Activated CD8-positive, alpha-beta T cell treated with anti-CD3 and anti-CD28 coated beads, Interleukin-2, amount 10 ng/mL, durations not matched to agents 7 days and 5 days (primary cell): ENCODE measurements around the gene CFAP70. TPM values are rescaled to one million over a fixed set of nuclear protein-coding genes. Genes with fewer than 3 reads are reported as not detected.
"Not testable (repeated sequence)": the region's sequence is repeated elsewhere in the genome, so short reads cannot be mapped to it uniquely, and the experiment has no call there.

Experiments
- ATAC-seq: fragments of 150-1000 bp; cut with Tn5 transposase; one replicate; pipeline ENCODE4 v1.10.0; 2021; ENCODE audit warnings: moderate library complexity
- CTCF ChIA-PET: fragments of 350-600 bp; sonication (Branson Sonifier 250); formaldehyde crosslinking; loops from one replicate; lab custom pipeline; 2021; ENCODE audit warnings: antibody characterized with exemption; lab: Charles Lee
- POLR2A ChIA-PET: fragments of 350-600 bp; sonication (Branson Sonifier 250); formaldehyde crosslinking; loops from one replicate; lab custom pipeline; 2021; ENCODE audit warnings: antibody characterized with exemption; lab: Charles Lee
- DNase-seq: peaks from one replicate; pipeline ENCODE4 v3.0.0-alpha.2; 2020
- H3K27ac Mint-ChIP-seq: one replicate; pipeline ENCODE4 v1.8.0; 2021; ENCODE audit warnings: mild to moderate bottlenecking, mixed read lengths
- H3K27me3 Mint-ChIP-seq: one replicate; pipeline ENCODE4 v1.8.0; 2021; ENCODE audit warnings: low read depth, mixed read lengths
- H3K36me3 Mint-ChIP-seq: one replicate; pipeline ENCODE4 v1.8.0; 2021; ENCODE audit warnings: low read depth, mixed read lengths
- H3K4me1 Mint-ChIP-seq: one replicate; pipeline ENCODE4 v1.8.0; 2021; ENCODE audit warnings: low read depth, mixed read lengths
- H3K4me3 Mint-ChIP-seq: one replicate; pipeline ENCODE4 v1.8.0; 2021; ENCODE audit warnings: mild to moderate bottlenecking, mixed read lengths
- H3K9me3 Mint-ChIP-seq: one replicate; pipeline ENCODE4 v1.8.0; 2022; ENCODE audit warnings: mixed read lengths; ENCODE audit not compliant: insufficient read depth
- total RNA-seq, 2 experiments: library from RNA; stranded (reverse); gene quantifications; one replicate each; pipeline ENCODE4 v1.2.3, GENCODE V29; 2021

CFAP70 gene
- total RNA-seq, 2 experiments from 2014 or later, result 0.40 to 0.57 TPM

DNA sequence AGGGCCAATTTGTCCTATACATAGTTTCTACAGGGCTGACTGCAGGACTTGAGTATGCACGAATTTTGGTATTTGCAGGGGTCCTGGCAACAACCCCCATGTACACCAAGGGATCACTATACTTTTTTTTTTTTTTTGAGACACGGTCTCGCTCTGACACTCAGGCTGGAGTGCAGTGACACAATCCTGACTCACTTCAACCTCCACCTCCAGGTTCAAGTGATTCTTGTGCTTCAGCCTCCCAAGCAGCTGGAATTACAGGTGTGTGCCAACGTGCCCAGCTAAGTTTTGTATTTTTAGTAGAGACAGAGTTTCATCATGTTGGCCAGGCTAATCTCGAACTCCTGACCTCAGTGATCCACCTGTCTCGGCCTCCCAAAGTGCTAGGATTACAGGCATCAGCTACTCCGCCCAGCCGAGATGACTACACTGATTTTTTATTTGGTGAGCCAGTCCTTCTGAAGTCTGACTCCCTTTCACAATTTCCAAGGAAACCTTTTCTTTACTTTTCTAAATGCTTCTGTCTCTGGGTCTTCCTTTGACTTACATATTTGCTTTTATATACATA lies 19.8 kb downstream of the CFAP70 start:
- Mint-ChIP-seq H3K4me3 (no peak overlapping the region), H3K36me3 (no peaks in the 10 kb centered on the region), H3K9me3 (no peaks in the 10 kb centered on the region), H3K4me1 (no peaks in the 10 kb centered on the region), H3K27ac (no peak overlapping the region), H3K27me3 (peaks cover 3% of the 10 kb centered on the region)
- ChIA-PET POLR2A (no interaction called here), CTCF (interaction anchor here (0.9 kb wide), 1 partner anchor 74 kb away, joined by 3 read pairs; no protein-coding TSS in a partner anchor)
- no peak for DNase-seq
- ATAC-seq, result no peak

- ChIA-PET POLR2A (no interaction called here), CTCF (no interaction called here)
- no peaks in the 10 kb centered on the region for H3K36me3 Mint-ChIP-seq
- no peaks in the 10 kb centered on the region for H3K4me1 Mint-ChIP-seq
- H3K9me3 Mint-ChIP-seq, result no peaks in the 10 kb centered on the region
- H3K4me3 Mint-ChIP-seq, result no peak overlapping the region
- H3K27ac Mint-ChIP-seq, result no peak overlapping the region
- peaks cover 17% of the 10 kb centered on the region for H3K27me3 Mint-ChIP-seq
- ATAC-seq, result no peak
- no peak for DNase-seq
These were observed 25.5 kb downstream of the CFAP70 start for GRCh38 chr10:73333202-73333601.

DNA sequence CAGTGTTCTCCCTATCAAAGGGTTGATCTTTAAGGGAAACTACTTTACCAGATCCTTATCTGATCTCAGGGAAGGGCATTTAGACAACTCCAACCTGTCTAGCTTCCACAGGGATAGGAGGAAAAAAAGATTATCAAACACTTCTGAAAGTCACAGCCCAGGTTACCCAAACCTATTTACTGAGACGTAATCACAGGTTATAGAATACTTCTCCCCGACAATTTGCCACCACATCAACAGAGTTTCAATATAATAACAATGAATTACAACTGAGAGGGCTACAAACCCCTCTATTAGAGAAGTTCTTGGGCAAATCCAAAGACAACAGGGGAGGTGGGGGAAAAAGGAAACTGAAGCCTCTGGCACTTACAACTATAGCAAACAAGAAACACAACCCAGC lies 26.3 kb downstream of the CFAP70 start:
- CTCF ChIA-PET, result no interaction called here
- no peak for DNase-seq
- Mint-ChIP-seq H3K4me3 (no peak overlapping the region), H3K36me3 (no peaks in the 10 kb centered on the region), H3K4me1 (no peaks in the 10 kb centered on the region), H3K27me3 (peaks cover 17% of the 10 kb centered on the region), H3K9me3 (no peaks in the 10 kb centered on the region), H3K27ac (no peak overlapping the region)
- POLR2A ChIA-PET, result no interaction called here
- ATAC-seq, result no peak

DNA sequence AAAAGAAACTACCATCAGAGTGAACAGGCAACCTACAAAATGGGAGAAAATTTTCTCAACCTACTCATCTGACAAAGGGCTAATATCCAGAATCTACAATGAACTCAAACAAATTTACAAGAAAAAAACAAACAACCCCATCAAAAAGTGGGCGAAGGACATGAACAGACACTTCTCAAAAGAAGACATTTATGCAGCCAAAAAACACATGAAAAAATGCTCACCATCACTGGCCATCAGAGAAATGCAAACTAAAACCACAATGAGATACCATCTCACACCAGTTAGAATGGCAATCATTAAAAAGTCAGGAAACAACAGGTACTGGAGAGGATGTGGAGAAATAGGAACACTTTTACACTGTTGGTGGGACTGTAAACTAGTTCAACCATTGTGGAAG lies 30.1 kb downstream of the CFAP70 start:
- H3K4me1 Mint-ChIP-seq, DNase-seq, H3K4me3 Mint-ChIP-seq, CTCF ChIA-PET, H3K27ac Mint-ChIP-seq, ATAC-seq, POLR2A ChIA-PET, H3K36me3 Mint-ChIP-seq, H3K9me3 Mint-ChIP-seq: not testable (repeated sequence)
- peaks cover 15% of the 10 kb centered on the region for H3K27me3 Mint-ChIP-seq

DNA sequence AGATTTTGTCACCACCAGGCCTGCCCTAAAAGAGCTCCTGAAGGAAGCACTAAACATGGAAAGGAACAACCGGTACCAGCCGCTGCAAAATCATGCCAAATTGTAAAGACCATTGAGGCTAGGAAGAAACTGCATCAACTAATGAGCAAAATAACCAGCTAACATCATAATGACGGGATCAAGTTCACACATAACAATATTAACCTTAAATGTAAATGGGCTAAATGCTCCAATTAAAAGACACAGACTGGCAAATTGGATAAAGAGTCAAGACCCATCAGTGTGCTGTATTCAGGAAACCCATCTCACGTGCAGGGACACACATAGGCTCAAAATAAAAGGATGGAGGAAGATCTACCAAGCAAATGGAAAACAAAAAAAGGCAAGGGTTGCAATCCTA lies 33.4 kb downstream of the CFAP70 start:
- H3K4me3 Mint-ChIP-seq, H3K4me1 Mint-ChIP-seq, DNase-seq, H3K27me3 Mint-ChIP-seq, POLR2A ChIA-PET, H3K9me3 Mint-ChIP-seq, CTCF ChIA-PET, H3K36me3 Mint-ChIP-seq, H3K27ac Mint-ChIP-seq, ATAC-seq: not testable (repeated sequence)

- H3K4me1 Mint-ChIP-seq, DNase-seq, ATAC-seq, H3K4me3 Mint-ChIP-seq, H3K27ac Mint-ChIP-seq, H3K27me3 Mint-ChIP-seq, H3K36me3 Mint-ChIP-seq, H3K9me3 Mint-ChIP-seq, POLR2A ChIA-PET, CTCF ChIA-PET: not testable (repeated sequence)
These were observed 35.1 kb downstream of the CFAP70 start for GRCh38 chr10:73323582-73323981.

DNA sequence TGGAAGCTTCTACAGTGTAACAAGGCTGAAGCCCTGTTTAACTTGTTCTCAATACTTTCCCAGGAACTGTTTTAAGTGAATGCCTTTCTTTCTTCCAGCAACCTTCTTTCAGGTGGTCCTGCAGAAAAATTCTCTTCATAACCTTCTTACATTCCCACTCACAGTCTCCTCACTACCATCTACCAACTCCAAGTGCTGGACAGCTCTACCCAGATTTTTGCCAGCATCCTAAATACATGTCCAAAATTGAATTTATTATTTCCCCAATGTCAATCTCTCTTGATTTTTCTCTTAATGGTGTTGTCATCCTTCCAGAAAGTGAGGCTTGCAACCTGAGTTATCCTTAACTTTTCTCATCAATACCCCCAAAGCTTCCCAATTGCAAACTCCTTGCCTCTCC lies 48.2 kb downstream of the CFAP70 start:
- ChIA-PET CTCF (no interaction called here), POLR2A (no interaction called here)
- ATAC-seq, result no peak
- peaks cover 12% of the 10 kb centered on the region for H3K9me3 Mint-ChIP-seq
- H3K4me1 Mint-ChIP-seq, result no peaks in the 10 kb centered on the region
- H3K36me3 Mint-ChIP-seq, result peaks cover 2% of the 10 kb centered on the region
- H3K27ac Mint-ChIP-seq, result no peak overlapping the region
- peaks cover 10% of the 10 kb centered on the region for H3K27me3 Mint-ChIP-seq
- H3K4me3 Mint-ChIP-seq, result no peak overlapping the region
- DNase-seq, result no peak

DNA sequence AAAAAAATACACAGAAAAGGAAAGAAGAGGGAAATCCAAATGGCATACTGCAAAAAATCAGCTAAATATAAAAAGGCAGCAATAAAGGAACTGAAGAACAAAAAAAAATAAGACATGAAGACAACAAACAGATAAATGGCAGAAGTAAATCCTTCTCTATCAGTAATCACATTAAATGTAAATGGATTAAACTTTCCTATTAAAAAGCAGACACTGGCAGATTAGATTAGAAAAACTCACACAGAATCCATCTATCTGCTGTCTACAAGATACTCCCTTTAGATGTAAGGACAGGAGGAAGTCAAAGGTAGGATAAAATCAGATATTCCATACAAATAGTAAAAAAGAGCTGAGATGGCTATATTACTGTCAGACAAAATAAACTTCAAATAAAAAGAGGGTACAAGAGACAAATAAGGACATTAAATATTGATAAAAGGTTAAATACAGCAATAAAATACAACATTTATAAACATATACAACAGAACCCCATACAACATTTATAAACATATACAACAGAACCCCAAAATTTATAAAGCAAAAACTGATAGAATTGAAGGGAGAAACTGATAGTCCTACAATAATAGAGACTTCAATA lies 51.4 kb downstream of the CFAP70 start:
- no peak for DNase-seq
- H3K9me3 Mint-ChIP-seq, result peaks cover 12% of the 10 kb centered on the region
- H3K36me3 Mint-ChIP-seq, result peaks cover 2% of the 10 kb centered on the region
- H3K27ac Mint-ChIP-seq, result no peak overlapping the region
- ChIA-PET POLR2A (no interaction called here), CTCF (no interaction called here)
- no peak for ATAC-seq
- H3K4me3 Mint-ChIP-seq, result no peak overlapping the region
- H3K4me1 Mint-ChIP-seq, result no peaks in the 10 kb centered on the region
- H3K27me3 Mint-ChIP-seq, result peaks cover 10% of the 10 kb centered on the region

GRCh38 chr10:73306171-73306708 lies 52.4 kb downstream of the CFAP70 start:
- Mint-ChIP-seq H3K4me1 (no peaks in the 10 kb centered on the region), H3K4me3 (no peak overlapping the region), H3K36me3 (peaks cover 2% of the 10 kb centered on the region), H3K9me3 (peaks cover 12% of the 10 kb centered on the region), H3K27ac (no peak overlapping the region), H3K27me3 (peaks cover 9% of the 10 kb centered on the region)
- POLR2A ChIA-PET, result no interaction called here
- CTCF ChIA-PET, result no interaction called here
- ATAC-seq, result no peak
- DNase-seq, result no peak

DNA sequence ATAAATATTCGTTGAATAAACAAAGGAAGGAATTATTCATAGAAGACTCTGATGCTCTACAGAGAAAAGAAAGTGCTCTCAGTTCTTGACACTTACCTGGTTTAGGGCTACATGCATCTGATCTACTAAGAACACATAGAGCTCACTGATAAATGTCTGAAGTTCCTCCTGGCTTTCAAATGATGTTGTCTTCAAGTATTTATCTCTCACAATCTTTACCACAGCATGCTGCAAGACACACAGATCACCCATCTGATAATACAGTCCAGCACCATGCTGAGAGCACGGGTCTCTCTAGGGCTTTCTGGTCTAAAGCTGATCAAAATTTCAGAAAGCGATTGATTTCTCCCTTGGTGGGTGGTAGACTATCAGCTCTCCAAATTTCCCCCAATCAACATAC lies 61.7 kb downstream of the CFAP70 start:
- H3K4me3 Mint-ChIP-seq, result no peak overlapping the region
- no peaks in the 10 kb centered on the region for H3K9me3 Mint-ChIP-seq
- ChIA-PET POLR2A (no interaction called here), CTCF (no interaction called here)
- peaks cover 14% of the 10 kb centered on the region for H3K27me3 Mint-ChIP-seq
- DNase-seq, result no peak
- H3K4me1 Mint-ChIP-seq, result no peaks in the 10 kb centered on the region
- H3K36me3 Mint-ChIP-seq, result no peaks in the 10 kb centered on the region
- ATAC-seq, result no peak
- H3K27ac Mint-ChIP-seq, result no peak overlapping the region

- DNase-seq (no peak), ATAC-seq (no peak)
- Mint-ChIP-seq H3K4me1 (no peaks in the 10 kb centered on the region), H3K36me3 (peaks cover 2% of the 10 kb centered on the region), H3K27ac (no peak overlapping the region), H3K4me3 (no peak overlapping the region), H3K9me3 (no peaks in the 10 kb centered on the region), H3K27me3 (peaks cover 12% of the 10 kb centered on the region)
- ChIA-PET POLR2A (no interaction called here), CTCF (no interaction called here)
These were observed 65.2 kb downstream of the CFAP70 start for GRCh38 chr10:73293461-73293860.

DNA sequence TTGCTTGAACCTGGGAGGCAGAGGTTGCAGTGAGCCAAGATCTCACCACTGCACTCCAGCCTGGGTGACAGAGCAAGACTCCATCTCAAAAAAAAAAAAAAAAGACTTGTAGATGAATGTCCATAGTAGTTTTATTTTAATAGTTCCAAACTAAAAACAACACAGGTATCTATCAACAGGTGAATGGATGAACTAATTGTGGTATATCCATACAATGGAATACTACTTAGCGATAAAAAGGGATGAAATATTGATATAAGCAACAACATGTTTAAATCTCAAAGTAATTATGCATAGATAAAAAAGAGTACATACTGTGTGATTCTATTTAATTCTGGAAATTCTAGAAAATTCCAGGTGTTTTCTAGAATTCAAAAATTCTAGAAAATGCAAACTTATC lies 68.7 kb downstream of the CFAP70 start:
- no peaks in the 10 kb centered on the region for H3K9me3 Mint-ChIP-seq
- CTCF ChIA-PET, result no interaction called here
- DNase-seq (no peak), ATAC-seq (no peak)
- H3K27ac Mint-ChIP-seq, result no peak overlapping the region
- POLR2A ChIA-PET, result no interaction called here
- peaks cover 4% of the 10 kb centered on the region for H3K27me3 Mint-ChIP-seq
- H3K4me1 Mint-ChIP-seq, result no peaks in the 10 kb centered on the region
- H3K36me3 Mint-ChIP-seq, result peaks cover 2% of the 10 kb centered on the region
- H3K4me3 Mint-ChIP-seq, result no peak overlapping the region
